Astrocyte (in vitro differentiated cells and primary cell): ENCODE measurements around the gene MCCC1. TPM values are rescaled to one million over a fixed set of nuclear protein-coding genes. Genes with fewer than 3 reads are reported as not detected.

Experiments used
- DNase-seq: peaks from one replicate; pipeline ENCODE4 v3.0.0-alpha.2; 2010; ENCODE audit warnings: low read depth
- FAIRE-seq: peaks from 2 replicates; lab custom pipeline; 2011; peaks lifted over from hg19 to GRCh38; lab: Jason Lieb, UNC
- H2AFZ ChIP-seq: 2 replicates; pipeline ENCODE4 v1.6.0; 2012; ENCODE audit warnings: low read depth, low read length, inconsistent platforms
- H3K27ac ChIP-seq: 2 replicates; pipeline ENCODE4 v1.5.1; 2011; ENCODE audit warnings: low read depth, low read length, inconsistent platforms
- H3K27me3 ChIP-seq: 2 replicates; pipeline ENCODE4 v1.6.0; 2011; ENCODE audit warnings: low read length, inconsistent platforms; ENCODE audit not compliant: insufficient read depth
- H3K36me3 ChIP-seq: 2 replicates; pipeline ENCODE4 v1.5.1; 2011; ENCODE audit warnings: low read length, inconsistent platforms; ENCODE audit not compliant: insufficient read depth
- H3K4me1 ChIP-seq: 2 replicates; pipeline ENCODE4 v1.5.1; 2011; ENCODE audit warnings: low read length, inconsistent platforms; ENCODE audit not compliant: insufficient read depth
- H3K4me2 ChIP-seq: 2 replicates; pipeline ENCODE4 v1.6.0; 2012; ENCODE audit warnings: low read length, inconsistent platforms
- H3K4me3 ChIP-seq: 2 replicates; pipeline ENCODE4 v1.5.1; 2011; ENCODE audit warnings: low read depth, mild to moderate bottlenecking, low read length, inconsistent platforms; ENCODE audit not compliant: insufficient read depth
- H3K79me2 ChIP-seq: 2 replicates; pipeline ENCODE4 v1.6.0; 2012; ENCODE audit warnings: mild to moderate bottlenecking, low read length, inconsistent platforms; ENCODE audit not compliant: insufficient read depth
- H3K9ac ChIP-seq: 2 replicates; pipeline ENCODE4 v1.6.0; 2012; ENCODE audit warnings: mild to moderate bottlenecking, low read length, inconsistent platforms
- H3K9me3 ChIP-seq: 2 replicates; pipeline ENCODE4 v1.5.1; 2012; ENCODE audit warnings: low read depth, mild to moderate bottlenecking, low read length, inconsistent platforms; ENCODE audit not compliant: insufficient read depth
- H4K20me1 ChIP-seq: 2 replicates; pipeline ENCODE4 v1.6.0; 2012; ENCODE audit warnings: low read length, inconsistent platforms; ENCODE audit not compliant: insufficient read depth
- H3K27ac Mint-ChIP-seq: one replicate; pipeline ENCODE4 v1.8.0; 2021; ENCODE audit warnings: mild to moderate bottlenecking, mixed read lengths; ENCODE audit not compliant: unreplicated experiment
- H3K27me3 Mint-ChIP-seq: one replicate; pipeline ENCODE4 v1.8.0; 2021; ENCODE audit warnings: low read depth, mixed read lengths; ENCODE audit not compliant: unreplicated experiment
- H3K36me3 Mint-ChIP-seq: one replicate; pipeline ENCODE4 v1.8.0; 2021; ENCODE audit warnings: low read depth, mixed read lengths; ENCODE audit not compliant: unreplicated experiment
- H3K4me1 Mint-ChIP-seq: one replicate; pipeline ENCODE4 v1.8.0; 2021; ENCODE audit warnings: low read depth, mixed read lengths; ENCODE audit not compliant: unreplicated experiment
- H3K4me3 Mint-ChIP-seq: one replicate; pipeline ENCODE4 v1.8.0; 2021; ENCODE audit warnings: mild to moderate bottlenecking, moderate library complexity, mixed read lengths; ENCODE audit not compliant: unreplicated experiment
- H3K9me3 Mint-ChIP-seq: one replicate; pipeline ENCODE4 v1.8.0; 2021; ENCODE audit warnings: mild to moderate bottlenecking, mixed read lengths; ENCODE audit not compliant: unreplicated experiment
- CTCF ChIP-seq: IDR thresholded peaks from 2 replicates; pipeline ENCODE4 v1.5.1; 2011; ENCODE audit warnings: low read depth, mild to moderate bottlenecking, inconsistent platforms, low read length, moderate library complexity; ENCODE audit not compliant: insufficient read depth
- EZH2 ChIP-seq: IDR thresholded peaks from 2 replicates; pipeline ENCODE4 v1.6.1; 2012; ENCODE audit warnings: mild to moderate bottlenecking, low read length, inconsistent platforms; ENCODE audit not compliant: insufficient read depth
- total RNA-seq: library from RNA; stranded (reverse); gene quantifications from 2 replicates; pipeline ENCODE4 v1.2.1, GENCODE V29; 2021

The MCCC1 gene
- total RNA-seq, 1 donor from 2014 or later, result 13.4 TPM

- no peaks in the 10 kb centered on the region for H4K20me1 ChIP-seq
- Mint-ChIP-seq H3K4me1 (peaks cover 17% of the 10 kb centered on the region), H3K36me3 (peaks cover under 1% of the 10 kb centered on the region), H3K27me3 (no peaks in the 10 kb centered on the region), H3K27ac (peak overlapping the region; percentile 48), H3K9me3 (peaks cover 8% of the 10 kb centered on the region), H3K4me3 (no peak overlapping the region)
- H3K4me2 ChIP-seq, result no peak overlapping the region
- TF ChIP-seq CTCF, result no peak
- no peak for TF ChIP-seq EZH2
- H3K27ac ChIP-seq, result no peak overlapping the region
- H3K4me1 ChIP-seq, result no peaks in the 10 kb centered on the region
- H3K4me3 ChIP-seq, result no peak overlapping the region
- H3K27me3 ChIP-seq, result peaks cover 35% of the 10 kb centered on the region
- H2AFZ ChIP-seq, result no peak overlapping the region
- DNase-seq (no peak), FAIRE-seq (no peak)
- H3K9me3 ChIP-seq, result no peaks in the 10 kb centered on the region
- H3K36me3 ChIP-seq, result no peaks in the 10 kb centered on the region
- H3K79me2 ChIP-seq, result no peaks in the 10 kb centered on the region
- H3K9ac ChIP-seq, result no peak overlapping the region
Measured at GRCh38 chr3:183142199-183142598, 42.9 kb upstream of the MCCC1 start.

- H3K4me1 Mint-ChIP-seq, result peaks cover 2% of the 10 kb centered on the region
- H3K36me3 ChIP-seq, result no peaks in the 10 kb centered on the region
- TF ChIP-seq EZH2 (no peak), CTCF (no peak)
- H2AFZ ChIP-seq, result no peak overlapping the region
- H4K20me1 ChIP-seq, result no peaks in the 10 kb centered on the region
- H3K4me2 ChIP-seq, result no peak overlapping the region
- H3K9ac ChIP-seq, result no peak overlapping the region
- H3K9me3 ChIP-seq, result peaks cover 2% of the 10 kb centered on the region
- no peaks in the 10 kb centered on the region for H3K36me3 Mint-ChIP-seq
- no peak overlapping the region for H3K27ac ChIP-seq
- no peak overlapping the region for H3K4me3 Mint-ChIP-seq
- DNase-seq, result no peak
- H3K27me3 Mint-ChIP-seq, result peaks cover 20% of the 10 kb centered on the region
- FAIRE-seq, result no peak
- H3K4me3 ChIP-seq, result no peak overlapping the region
- H3K27me3 ChIP-seq, result peaks cover 7% of the 10 kb centered on the region
- H3K27ac Mint-ChIP-seq, result no peak overlapping the region
- H3K4me1 ChIP-seq, result no peaks in the 10 kb centered on the region
- H3K9me3 Mint-ChIP-seq, result peaks cover 6% of the 10 kb centered on the region
- H3K79me2 ChIP-seq, result no peaks in the 10 kb centered on the region
Measured at GRCh38 chr3:183134844-183135243, 35.5 kb upstream of the MCCC1 start.

GRCh38 chr3:183132409-183132808 is 33.1 kb upstream of the MCCC1 start:
- Histone ChIP-seq H3K9me3 (peaks cover 5% of the 10 kb centered on the region), H3K4me2 (no peak overlapping the region), H4K20me1 (no peaks in the 10 kb centered on the region), H3K4me3 (no peak overlapping the region), H3K4me1 (no peaks in the 10 kb centered on the region), H3K36me3 (no peaks in the 10 kb centered on the region), H3K79me2 (no peaks in the 10 kb centered on the region), H3K27ac (no peak overlapping the region), H3K27me3 (peaks cover 7% of the 10 kb centered on the region), H3K9ac (no peak overlapping the region), H2AFZ (no peak overlapping the region)
- no peak for TF ChIP-seq EZH2
- no peak for TF ChIP-seq CTCF
- no peak for DNase-seq
- Mint-ChIP-seq H3K4me1 (peaks cover 2% of the 10 kb centered on the region), H3K4me3 (no peak overlapping the region), H3K36me3 (no peaks in the 10 kb centered on the region), H3K27ac (no peak overlapping the region), H3K27me3 (peaks cover 20% of the 10 kb centered on the region), H3K9me3 (peaks cover 6% of the 10 kb centered on the region)
- no peak for FAIRE-seq
